ENCODE measurements around the gene BRINP2. TPM values are rescaled to one million over a fixed set of nuclear protein-coding genes. Genes with fewer than 3 reads are reported as not detected.

Gene BRINP2
- total RNA-seq, 1 donor = not detected

DNA sequence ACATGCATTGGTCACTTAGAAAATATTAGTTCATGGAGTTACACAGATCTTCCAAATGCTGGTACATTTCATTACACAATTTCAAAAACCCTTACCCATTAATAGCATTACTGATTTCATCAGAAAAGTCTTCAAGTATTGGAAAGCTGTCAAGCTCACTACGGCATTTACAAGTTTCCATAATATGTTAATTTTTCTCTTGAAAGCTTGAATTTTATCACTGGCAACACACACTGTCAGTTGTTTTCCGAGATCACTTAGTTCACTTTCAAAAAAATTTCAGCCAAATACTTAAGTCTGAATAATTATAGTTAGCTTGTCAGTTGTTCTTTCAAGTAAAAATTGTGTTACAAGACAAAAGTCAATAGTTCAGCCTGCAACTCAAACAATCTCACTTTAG lies 24.3 kb upstream of the BRINP2 start:
- DNase-seq (ENCODE audit: insufficient read length, low spot score, missing footprints) = no peak
- Histone ChIP-seq H3K79me2 (ENCODE audit: insufficient read depth, low read length) (no peaks in the 10 kb centered on the region), H3K9me3 (ENCODE audit: low read depth, low read length) (no peaks in the 10 kb centered on the region), H3K27me3 (ENCODE audit: insufficient read depth, low read length) (no peaks in the 10 kb centered on the region), H3K36me3 (ENCODE audit: insufficient read depth, low read length) (no peaks in the 10 kb centered on the region), H3K27ac (ENCODE audit: low read depth, low read length) (no peak overlapping the region), H3K4me3 (ENCODE audit: insufficient read depth, low read length) (no peak overlapping the region), H4K20me1 (ENCODE audit: insufficient read depth, low read length) (no peaks in the 10 kb centered on the region), H3K4me2 (ENCODE audit: insufficient read depth, low read length) (no peak overlapping the region), H3K4me1 (ENCODE audit: insufficient read depth, low read length) (no peaks in the 10 kb centered on the region), H2AFZ (ENCODE audit: low read length) (no peak overlapping the region)
- TF ChIP-seq, protein P1, sequence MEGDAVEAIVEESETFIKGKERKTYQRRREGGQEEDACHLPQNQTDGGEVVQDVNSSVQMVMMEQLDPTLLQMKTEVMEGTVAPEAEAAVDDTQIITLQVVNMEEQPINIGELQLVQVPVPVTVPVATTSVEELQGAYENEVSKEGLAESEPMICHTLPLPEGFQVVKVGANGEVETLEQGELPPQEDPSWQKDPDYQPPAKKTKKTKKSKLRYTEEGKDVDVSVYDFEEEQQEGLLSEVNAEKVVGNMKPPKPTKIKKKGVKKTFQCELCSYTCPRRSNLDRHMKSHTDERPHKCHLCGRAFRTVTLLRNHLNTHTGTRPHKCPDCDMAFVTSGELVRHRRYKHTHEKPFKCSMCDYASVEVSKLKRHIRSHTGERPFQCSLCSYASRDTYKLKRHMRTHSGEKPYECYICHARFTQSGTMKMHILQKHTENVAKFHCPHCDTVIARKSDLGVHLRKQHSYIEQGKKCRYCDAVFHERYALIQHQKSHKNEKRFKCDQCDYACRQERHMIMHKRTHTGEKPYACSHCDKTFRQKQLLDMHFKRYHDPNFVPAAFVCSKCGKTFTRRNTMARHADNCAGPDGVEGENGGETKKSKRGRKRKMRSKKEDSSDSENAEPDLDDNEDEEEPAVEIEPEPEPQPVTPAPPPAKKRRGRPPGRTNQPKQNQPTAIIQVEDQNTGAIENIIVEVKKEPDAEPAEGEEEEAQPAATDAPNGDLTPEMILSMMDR (IDR thresholded peaks at IDR 0.05; ENCODE audit: extremely low read depth, low read depth, low read length) = no peak

DNA sequence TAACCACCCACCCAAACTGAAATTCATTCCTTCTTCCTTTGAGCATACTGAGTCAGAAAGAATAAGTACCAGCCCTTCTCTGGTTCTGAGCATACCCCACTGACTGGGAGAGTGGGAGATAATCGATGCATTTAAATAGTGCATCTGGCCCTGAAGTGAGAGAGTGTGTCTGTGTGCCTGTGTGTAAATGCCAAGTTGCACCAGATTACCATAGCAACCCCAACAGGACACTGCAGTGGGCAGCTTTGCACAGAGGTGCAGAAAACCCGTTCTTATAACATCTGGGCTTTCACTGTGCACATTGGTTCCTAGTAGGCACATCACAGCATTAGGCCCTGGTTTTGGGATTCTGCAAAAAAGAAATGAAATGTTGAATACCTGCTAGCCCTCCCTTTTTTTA lies 8.5 kb upstream of the BRINP2 start:
- H3K9me3 ChIP-seq (ENCODE audit: low read depth, low read length) = no peaks in the 10 kb centered on the region
- H3K36me3 ChIP-seq (ENCODE audit: insufficient read depth, low read length) = no peaks in the 10 kb centered on the region
- no peak overlapping the region for H3K4me2 ChIP-seq (ENCODE audit: insufficient read depth, low read length)
- no peak for DNase-seq (ENCODE audit: insufficient read length, low spot score, missing footprints)
- H3K27me3 ChIP-seq (ENCODE audit: insufficient read depth, low read length) = peaks cover 24% of the 10 kb centered on the region
- no peaks in the 10 kb centered on the region for H3K79me2 ChIP-seq (ENCODE audit: insufficient read depth, low read length)
- no peaks in the 10 kb centered on the region for H4K20me1 ChIP-seq (ENCODE audit: insufficient read depth, low read length)
- H3K27ac ChIP-seq (ENCODE audit: low read depth, low read length) = no peak overlapping the region
- no peaks in the 10 kb centered on the region for H3K4me1 ChIP-seq (ENCODE audit: insufficient read depth, low read length)
- no peak overlapping the region for H3K4me3 ChIP-seq (ENCODE audit: insufficient read depth, low read length)
- TF ChIP-seq, protein P1 (IDR thresholded peaks at IDR 0.05; ENCODE audit: extremely low read depth, low read depth, low read length) = no peak
- H2AFZ ChIP-seq (ENCODE audit: low read length) = no peak overlapping the region

DNA sequence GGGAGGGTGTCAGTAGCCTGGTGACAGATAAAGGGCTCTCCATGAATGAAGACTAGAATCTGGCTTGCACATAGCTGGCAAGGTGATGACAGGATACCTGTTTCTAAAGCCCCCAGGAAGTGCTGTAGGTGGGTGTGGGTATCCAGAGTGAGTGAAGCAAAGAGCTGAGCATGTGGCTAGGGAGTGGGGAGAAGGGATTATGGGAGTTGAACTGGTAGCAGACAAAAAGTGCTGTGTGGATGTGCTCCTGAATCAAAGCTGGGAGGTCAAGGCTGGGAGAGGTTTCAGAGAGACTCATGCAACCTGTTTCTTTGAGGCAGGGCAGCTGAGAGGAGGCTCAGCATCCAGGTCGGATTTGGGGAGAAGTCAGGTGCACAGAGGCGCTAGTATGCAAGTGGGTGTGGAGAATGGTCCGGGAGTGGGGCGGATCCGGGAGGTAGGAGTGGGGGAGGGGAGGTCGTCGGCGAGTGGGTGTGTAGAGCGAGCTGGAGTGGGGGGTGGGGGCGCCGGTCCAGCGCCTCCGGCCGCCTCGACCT lies 6.8 kb upstream of the BRINP2 start:
- H2AFZ ChIP-seq (ENCODE audit: low read length) = no peak overlapping the region
- peak overlapping the region; percentile 52 for H3K4me2 ChIP-seq (ENCODE audit: insufficient read depth, low read length)
- no peaks in the 10 kb centered on the region for H3K79me2 ChIP-seq (ENCODE audit: insufficient read depth, low read length)
- no peaks in the 10 kb centered on the region for H3K9me3 ChIP-seq (ENCODE audit: low read depth, low read length)
- H3K27ac ChIP-seq (ENCODE audit: low read depth, low read length) = no peak overlapping the region
- TF ChIP-seq, protein P1 (IDR thresholded peaks at IDR 0.05; ENCODE audit: extremely low read depth, low read depth, low read length) = no peak
- no peaks in the 10 kb centered on the region for H4K20me1 ChIP-seq (ENCODE audit: insufficient read depth, low read length)
- no peaks in the 10 kb centered on the region for H3K36me3 ChIP-seq (ENCODE audit: insufficient read depth, low read length)
- no peaks in the 10 kb centered on the region for H3K4me1 ChIP-seq (ENCODE audit: insufficient read depth, low read length)
- no peak overlapping the region for H3K4me3 ChIP-seq (ENCODE audit: insufficient read depth, low read length)
- H3K27me3 ChIP-seq (ENCODE audit: insufficient read depth, low read length) = peaks cover 32% of the 10 kb centered on the region
- peak; percentile 83 for DNase-seq (ENCODE audit: insufficient read length, low spot score, missing footprints)

DNA sequence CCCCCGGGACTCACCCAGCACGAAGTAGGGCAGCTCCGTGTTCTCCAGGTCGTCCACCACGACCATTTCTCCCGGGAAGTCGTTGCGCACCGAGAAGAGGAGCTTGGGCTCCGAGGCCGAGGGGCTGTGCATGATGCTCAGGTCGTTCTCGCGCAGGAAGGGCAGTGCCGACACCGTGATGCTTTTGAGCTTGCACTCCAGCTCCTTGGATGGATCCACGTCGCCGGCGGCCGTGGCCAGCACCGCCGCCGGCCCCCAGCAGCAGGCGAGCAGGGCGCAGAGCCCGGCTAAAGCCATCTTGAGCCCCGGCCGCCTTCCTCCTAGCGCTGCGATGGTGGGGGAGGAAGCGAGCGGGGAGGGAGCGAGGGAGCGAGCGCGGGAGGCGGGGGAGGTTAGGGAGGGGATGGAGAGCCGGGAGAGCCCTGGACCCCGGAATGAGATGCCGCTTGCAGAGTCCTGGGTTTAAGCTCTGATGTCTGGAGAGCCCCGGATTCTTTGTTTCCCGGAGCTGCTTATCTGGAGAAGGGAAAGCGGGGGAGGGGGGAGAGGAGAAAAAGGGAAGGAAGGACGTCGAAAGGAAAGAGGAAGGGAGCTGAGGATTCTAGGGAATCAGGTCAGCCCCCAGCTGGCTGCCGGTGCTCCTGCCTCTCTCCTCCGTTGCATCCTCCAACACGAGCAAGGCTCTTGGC lies 6.2 kb upstream of the BRINP2 start, which contains the start of gene ASTN1:
Gene ASTN1 (minus strand): TSS at position 333 of the 689 bp plus-strand sequence. CDS start 36 bp downstream, at position 297.
- H4K20me1 ChIP-seq (ENCODE audit: insufficient read depth, low read length) = no peaks in the 10 kb centered on the region
- no peaks in the 10 kb centered on the region for H3K79me2 ChIP-seq (ENCODE audit: insufficient read depth, low read length)
- no peaks in the 10 kb centered on the region for H3K36me3 ChIP-seq (ENCODE audit: insufficient read depth, low read length)
- no peak within 1 kb of the TSS for H3K4me3 ChIP-seq (ENCODE audit: insufficient read depth, low read length)
- no peak within 1 kb of the TSS for H2AFZ ChIP-seq (ENCODE audit: low read length)
- peak; percentile 49 for DNase-seq (ENCODE audit: insufficient read length, low spot score, missing footprints)
- peak within 1 kb of the TSS; percentile 52 for H3K4me2 ChIP-seq (ENCODE audit: insufficient read depth, low read length)
- no peak within 1 kb of the TSS for H3K27ac ChIP-seq (ENCODE audit: low read depth, low read length)
- H3K27me3 ChIP-seq (ENCODE audit: insufficient read depth, low read length) = peaks cover 37% of the 10 kb centered on the region
- no peaks in the 10 kb centered on the region for H3K9me3 ChIP-seq (ENCODE audit: low read depth, low read length)
- TF ChIP-seq, protein P1 (IDR thresholded peaks at IDR 0.05; ENCODE audit: extremely low read depth, low read depth, low read length) = no peak
- no peaks in the 10 kb centered on the region for H3K4me1 ChIP-seq (ENCODE audit: insufficient read depth, low read length)

Data from osteoblast (primary cell).